Psoas muscle (tissue), 8 donors: ENCODE measurements around the gene REV3L. TPM values are rescaled to one million over a fixed set of nuclear protein-coding genes. Genes with fewer than 3 reads are reported as not detected.
"Not testable (repeated sequence)": the region's sequence is repeated elsewhere in the genome, so short reads cannot be mapped to it uniquely, and the experiment has no call there.

Experiments
- ATAC-seq, 4 donors: fragments of 200-7000 bp; cut with Tn5 transposase; one replicate each; pipeline ENCODE4 v1.9.1; 2020; ENCODE audit warnings: moderate library complexity in 3 of 4, mild to moderate bottlenecking in 2 of 4
- DNase-seq, 2 donors: peaks; one replicate each; pipeline ENCODE4 v3.0.0-alpha.2; 2020
- H3K27ac ChIP-seq: fragments of 200-600 bp; one replicate; pipeline ENCODE4 v1.8.0; 2022
- H3K27me3 ChIP-seq, 3 donors: fragments of 200-600 bp in 1 of 3; one replicate each; pipeline versions ENCODE4 v1.6.1 to v1.8.0; 2013 to 2022; ENCODE audit warnings: low read length in 2 of 3, mild to moderate bottlenecking in 2 of 3, moderate library complexity in 1 of 3; ENCODE audit not compliant: insufficient read depth in 3 of 3
- H3K36me3 ChIP-seq, 2 donors: fragments of 200-600 bp in 1 of 2; one replicate each; pipeline versions ENCODE4 v1.6.1 to v1.8.0; 2013 to 2022; ENCODE audit warnings: low read depth in 1 of 2, mild to moderate bottlenecking in 1 of 2, moderate library complexity in 1 of 2; ENCODE audit not compliant: insufficient read depth in 1 of 2
- H3K4me1 ChIP-seq: fragments of 200-600 bp; one replicate; pipeline ENCODE4 v1.8.0; 2022
- H3K4me3 ChIP-seq: fragments of 200-600 bp; one replicate; pipeline ENCODE4 v1.8.0; 2022; ENCODE audit warnings: mild to moderate bottlenecking
- H3K9me3 ChIP-seq: fragments of 200-600 bp; one replicate; pipeline ENCODE4 v1.8.0; 2022
- CTCF ChIP-seq: fragments of 200-600 bp; IDR thresholded peaks from one replicate; pipeline ENCODE4 v1.8.0; 2022; ENCODE audit warnings: antibody characterized with exemption
- WGBS, 3 donors: extraction: QIAGEN DNeasy Blood & Tissue Kit; methylation state at CpG; one replicate each; pipeline versions ENCODE4 v1.1.6 to v1.1.7; 2013; 5-methylcytosine and 5-hydroxymethylcytosine counted together
- intact Hi-C, 2 donors: fragments of 100-400 bp; cut with DNase I; formaldehyde crosslinking; loops; one replicate each; pipeline versions ENCODE4 v1.11.0 to v1.14.2; 2022
- polyA plus RNA-seq, 3 donors: library from polyadenylated mRNA; stranded (reverse); fragments of 200-250 nt; gene quantifications; one replicate each; pipeline ENCODE4 v1.2.3, GENCODE V29; 2013
- total RNA-seq, 4 donors: library from RNA; stranded (reverse); fragmentation: NEBNext Ultra II Directional in 2 of 4; extraction: Animal tissue kit (Norgen Biotek cat#: 25700) in 2 of 4; gene quantifications; one replicate each; pipeline versions ENCODE4 v1.2.1 to v1.2.4, GENCODE V29; 2021 to 2023
- donor health status: healthy with polysubstance abuse.
- donor health status: DM: no; HTN: no; CAD: no; lungs with moderate emphysema.
- donor health status: Bipolar disorder and iron deficiency.
- donor health status: healthy.
- donor health status: DM: yes; HTN: yes; CAD: no.
- donor health status: DM: no; HTN: no; CAD: no.
- donor health status: DM: no; HTN: no; CAD: no.
- donor health status: DM: yes; HTN: yes; CAD: no.

Gene REV3L
- total and polyA plus RNA-seq, 7 donors = 9.0 to 36.3 (median 18.8) TPM

DNA sequence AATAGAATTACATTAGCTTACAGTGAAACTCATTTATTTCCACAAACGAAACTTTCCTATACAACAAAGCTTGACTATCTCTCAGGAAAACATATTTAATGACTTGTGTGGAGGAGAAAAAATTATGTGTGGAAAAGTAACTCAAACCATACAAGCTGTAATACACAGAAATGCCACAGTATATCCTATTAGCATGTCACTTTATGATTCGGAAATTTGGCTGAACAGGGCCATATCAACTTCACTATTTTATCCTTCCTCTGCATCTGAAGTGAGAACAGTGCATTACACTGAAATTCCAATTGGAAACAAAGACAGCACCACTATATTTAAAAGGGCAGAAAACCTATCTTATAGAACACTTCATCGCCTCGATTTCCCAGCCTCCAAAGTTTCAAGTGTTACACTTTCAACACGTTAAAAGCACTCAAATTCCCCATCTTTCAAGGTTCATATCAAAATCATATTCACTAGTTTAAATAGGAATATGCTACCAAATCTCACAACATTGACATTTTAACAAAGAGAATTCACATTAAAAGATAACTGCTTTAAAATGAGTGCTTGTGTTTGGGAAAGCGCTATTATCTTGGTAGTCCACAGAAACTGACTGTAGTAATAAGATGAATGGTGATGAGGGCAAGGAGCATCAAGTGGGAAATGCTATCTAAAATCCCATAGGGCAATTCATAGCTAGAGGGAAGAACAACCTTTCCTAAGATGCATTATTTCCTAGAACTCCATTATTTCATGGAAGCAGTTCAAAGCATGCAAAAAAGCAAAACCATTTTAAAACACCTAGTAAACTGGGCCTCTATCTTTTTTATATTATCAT, 1.8 kb downstream of the REV3L start:
- no peaks in the 10 kb centered on the region for H3K9me3 ChIP-seq
- no peak for TF ChIP-seq CTCF
- H3K27me3 ChIP-seq = no peaks in the 10 kb centered on the region
- WGBS, 3 donors = 37 to 49% (median 40%) methylated on average over 6 of the region's 6 CpGs
- H3K27ac ChIP-seq = peak overlapping the region; percentile 98
- no peaks in the 10 kb centered on the region for H3K36me3 ChIP-seq
- H3K4me3 ChIP-seq = peak overlapping the region; percentile 94
- no peak for ATAC-seq
- no peak for DNase-seq
- peaks cover 57% of the 10 kb centered on the region for H3K4me1 ChIP-seq
- intact Hi-C loops = loop anchor here (5.0 kb wide), 4 partner anchors 54 to 224 kb away; a partner anchor contains a TSS

DNA sequence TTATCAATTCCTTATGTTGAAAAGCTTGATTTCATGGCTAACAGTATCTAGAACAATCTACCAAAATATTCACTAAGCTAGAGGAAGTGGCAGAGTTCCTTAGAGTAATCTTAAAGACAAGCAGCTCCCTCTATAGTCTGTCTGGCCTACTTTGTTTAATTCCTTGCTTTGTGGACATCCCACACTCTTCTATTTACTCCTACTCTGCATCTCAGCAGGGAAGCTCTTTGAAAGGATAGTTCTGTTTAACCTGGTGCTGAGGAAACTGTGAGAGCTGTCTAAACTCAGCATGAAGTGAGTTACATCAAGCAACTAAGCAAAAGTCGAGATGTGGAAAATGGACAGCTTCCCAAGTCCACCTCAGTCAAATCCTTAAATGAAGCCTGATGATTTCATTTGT, 4.3 kb downstream of the REV3L start:
- H3K9me3 ChIP-seq = no peaks in the 10 kb centered on the region
- no peaks in the 10 kb centered on the region for H3K36me3 ChIP-seq
- peak; percentile 20 for TF ChIP-seq CTCF
- intact Hi-C loops = no loop called here
- no peak for DNase-seq
- no peak overlapping the region for H3K27ac ChIP-seq
- 13 to 46% (median 18%) methylated on average over 1 of the region's 1 CpG for WGBS, 3 donors
- no peaks in the 10 kb centered on the region for H3K27me3 ChIP-seq
- ATAC-seq = no peak
- no peak overlapping the region for H3K4me3 ChIP-seq
- peaks cover 63% of the 10 kb centered on the region for H3K4me1 ChIP-seq

- Histone ChIP-seq H3K4me3 (no peak overlapping the region), H3K9me3 (no peaks in the 10 kb centered on the region), H3K27ac (no peak overlapping the region), H3K36me3 (no peaks in the 10 kb centered on the region), H3K4me1 (peaks cover 69% of the 10 kb centered on the region), H3K27me3 (no peaks in the 10 kb centered on the region)
- intact Hi-C loops = no loop called here
- DNase-seq (no peak), ATAC-seq (no peak)
- no peak for TF ChIP-seq CTCF
- 27 to 39% (median 30%) methylated on average over 3 of the region's 3 CpGs for WGBS, 3 donors
Measured at GRCh38 chr6:111478064-111478476, 4.9 kb downstream of the REV3L start.

DNA sequence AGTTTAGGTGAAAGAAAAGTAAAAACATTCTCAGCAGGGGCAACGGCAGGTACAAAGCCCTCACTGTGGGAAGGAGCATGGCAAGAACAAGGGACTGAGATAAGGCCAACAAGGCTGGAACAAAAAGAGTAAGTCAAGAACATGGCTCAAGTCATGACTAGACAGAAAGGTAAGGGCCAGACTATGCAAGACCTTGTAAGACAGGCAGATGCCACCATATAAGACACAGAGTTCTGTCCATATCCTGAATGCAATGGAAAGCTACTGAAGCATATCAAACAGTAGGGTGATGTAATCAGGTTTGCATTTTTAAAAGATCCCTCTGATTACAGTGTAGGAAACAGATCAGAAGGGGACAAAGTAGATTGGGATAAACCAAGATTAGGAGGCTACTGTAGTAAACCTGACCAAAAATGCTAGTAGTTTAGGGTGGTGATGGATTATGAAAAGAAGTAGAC, 5.5 kb downstream of the REV3L start:
- ATAC-seq = no peak
- no peak for TF ChIP-seq CTCF
- Histone ChIP-seq H3K4me1 (peaks cover 75% of the 10 kb centered on the region), H3K36me3 (no peaks in the 10 kb centered on the region), H3K27ac (no peak overlapping the region), H3K27me3 (no peaks in the 10 kb centered on the region), H3K4me3 (no peak overlapping the region), H3K9me3 (no peaks in the 10 kb centered on the region)
- DNase-seq = no peak
- WGBS, 3 donors = 76 to 92% (median 83%) methylated on average over 1 of the region's 1 CpG
- intact Hi-C loops = no loop called here

GRCh38 chr6:111476061-111476460, 7.0 kb downstream of the REV3L start:
- ATAC-seq, H3K27me3 ChIP-seq, H3K9me3 ChIP-seq, H3K27ac ChIP-seq, DNase-seq, intact Hi-C loops, H3K36me3 ChIP-seq, H3K4me3 ChIP-seq: not testable (repeated sequence)
- WGBS, 3 donors = 91 to 95% (median 91%) methylated on average over 3 of the region's 3 CpGs
- H3K4me1 ChIP-seq = peaks cover 79% of the 10 kb centered on the region
